Measurements from ENCODE around the gene LCOR.

LCOR gene

DNA sequence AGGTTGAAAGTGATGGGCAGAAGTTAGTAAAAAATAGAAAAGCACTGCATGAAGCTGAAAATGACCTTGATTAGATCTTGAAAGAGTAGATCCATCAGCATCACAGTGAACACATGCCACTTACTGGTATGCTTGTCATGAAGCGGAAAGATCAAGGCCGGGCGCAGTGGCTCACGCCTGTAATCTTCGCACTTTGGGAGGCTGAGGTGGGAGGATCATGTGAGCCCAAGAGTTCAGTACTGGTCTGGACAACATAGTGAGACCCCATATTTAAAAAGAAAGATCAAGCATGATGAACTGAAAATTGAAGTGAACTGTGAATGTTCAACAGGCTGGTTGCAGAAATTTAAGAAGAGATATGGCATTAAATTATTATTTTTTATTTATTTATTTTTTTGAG lies 18.0 kb downstream of the LCOR start:
- H3K27ac ChIP-seq, result peak overlapping the region; percentile 57
- ChIA-PET POLR2A (ENCODE audit: low non-redundant PET) (no interaction called here), CTCF (no interaction called here)
- DNase-seq (ENCODE audit: low spot score), result no peak
- TF ChIP-seq, protein P1, sequence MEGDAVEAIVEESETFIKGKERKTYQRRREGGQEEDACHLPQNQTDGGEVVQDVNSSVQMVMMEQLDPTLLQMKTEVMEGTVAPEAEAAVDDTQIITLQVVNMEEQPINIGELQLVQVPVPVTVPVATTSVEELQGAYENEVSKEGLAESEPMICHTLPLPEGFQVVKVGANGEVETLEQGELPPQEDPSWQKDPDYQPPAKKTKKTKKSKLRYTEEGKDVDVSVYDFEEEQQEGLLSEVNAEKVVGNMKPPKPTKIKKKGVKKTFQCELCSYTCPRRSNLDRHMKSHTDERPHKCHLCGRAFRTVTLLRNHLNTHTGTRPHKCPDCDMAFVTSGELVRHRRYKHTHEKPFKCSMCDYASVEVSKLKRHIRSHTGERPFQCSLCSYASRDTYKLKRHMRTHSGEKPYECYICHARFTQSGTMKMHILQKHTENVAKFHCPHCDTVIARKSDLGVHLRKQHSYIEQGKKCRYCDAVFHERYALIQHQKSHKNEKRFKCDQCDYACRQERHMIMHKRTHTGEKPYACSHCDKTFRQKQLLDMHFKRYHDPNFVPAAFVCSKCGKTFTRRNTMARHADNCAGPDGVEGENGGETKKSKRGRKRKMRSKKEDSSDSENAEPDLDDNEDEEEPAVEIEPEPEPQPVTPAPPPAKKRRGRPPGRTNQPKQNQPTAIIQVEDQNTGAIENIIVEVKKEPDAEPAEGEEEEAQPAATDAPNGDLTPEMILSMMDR (conservative IDR thresholded peaks at IDR 0.05; ENCODE audit: low read depth), result no peak

DNA sequence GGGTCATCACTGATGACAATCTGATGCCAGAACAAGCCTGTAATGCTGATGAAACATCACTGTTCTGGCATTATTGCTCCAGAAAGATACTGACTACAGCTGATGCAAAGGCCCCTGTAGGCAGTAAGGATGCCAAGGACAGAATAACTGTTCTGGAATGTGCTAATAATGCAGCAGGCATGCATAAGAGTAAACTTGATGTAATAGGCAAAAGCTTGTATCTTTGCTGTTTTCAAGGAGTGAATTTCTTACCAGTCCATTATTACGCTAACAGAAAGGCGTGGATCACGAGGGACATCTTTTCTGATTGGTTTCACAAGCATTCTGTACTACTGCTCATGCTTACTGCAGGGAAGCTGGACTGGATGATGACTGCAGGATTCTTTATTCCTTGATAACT lies 18.7 kb downstream of the LCOR start:
- TF ChIP-seq, protein P1 (conservative IDR thresholded peaks at IDR 0.05; ENCODE audit: low read depth), result no peak
- peak overlapping the region; percentile 57 for H3K27ac ChIP-seq
- POLR2A ChIA-PET (ENCODE audit: low non-redundant PET), result no interaction called here
- peak; percentile 68 for DNase-seq (ENCODE audit: low spot score)
- CTCF ChIA-PET, result no interaction called here

DNA sequence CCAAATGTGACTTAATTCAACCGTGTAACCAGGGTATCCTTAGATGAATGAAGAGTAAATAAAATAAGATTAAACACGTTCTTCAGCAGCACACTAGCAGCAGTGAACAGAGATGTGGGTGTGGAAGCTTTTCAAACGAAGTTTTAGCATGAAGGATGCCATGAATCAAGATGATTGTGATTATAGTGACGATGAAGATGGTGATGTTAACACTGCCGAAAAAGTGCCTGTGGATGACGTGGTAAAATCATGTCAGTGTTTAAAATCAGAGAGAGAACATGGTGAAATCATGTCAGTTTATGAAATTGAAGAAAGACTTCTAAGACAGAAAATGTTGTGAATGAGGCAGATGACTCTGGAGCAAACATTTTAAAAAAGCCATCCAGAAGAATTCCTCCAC lies 19.2 kb downstream of the LCOR start:
- DNase-seq (ENCODE audit: low spot score), result no peak
- POLR2A ChIA-PET (ENCODE audit: low non-redundant PET), result no interaction called here
- TF ChIP-seq, protein P1 (conservative IDR thresholded peaks at IDR 0.05; ENCODE audit: low read depth), result no peak
- CTCF ChIA-PET, result no interaction called here
- H3K27ac ChIP-seq, result no peak overlapping the region

DNA sequence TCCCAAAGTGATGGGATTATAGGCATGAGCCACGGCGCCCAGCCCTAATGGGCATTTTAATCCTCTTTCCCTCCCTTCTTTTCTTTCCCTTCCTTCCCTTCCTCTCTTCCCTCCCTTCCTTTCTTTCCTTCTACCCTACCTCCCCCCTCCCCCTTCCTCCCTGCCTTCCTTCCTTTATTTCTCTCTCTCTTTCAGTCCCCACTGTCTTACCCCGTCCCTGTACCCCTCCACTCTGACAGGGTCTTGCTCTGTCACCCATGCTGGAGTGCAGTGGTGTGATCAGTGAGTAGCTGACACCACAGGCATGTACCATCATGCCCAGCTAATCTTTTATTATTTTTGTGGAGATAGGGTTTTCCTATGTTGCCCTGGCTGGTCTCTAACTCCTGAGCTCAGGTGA lies 24.2 kb downstream of the LCOR start:
- CTCF ChIA-PET, result interaction anchor here (0.7 kb wide), 1 partner anchor 8 kb away, joined by 3 read pairs; no protein-coding TSS in a partner anchor
- TF ChIP-seq, protein P1 (conservative IDR thresholded peaks at IDR 0.05; ENCODE audit: low read depth), result no peak
- H3K27ac ChIP-seq, result no peak overlapping the region
- DNase-seq (ENCODE audit: low spot score), result no peak
- POLR2A ChIA-PET (ENCODE audit: low non-redundant PET), result no interaction called here

DNA sequence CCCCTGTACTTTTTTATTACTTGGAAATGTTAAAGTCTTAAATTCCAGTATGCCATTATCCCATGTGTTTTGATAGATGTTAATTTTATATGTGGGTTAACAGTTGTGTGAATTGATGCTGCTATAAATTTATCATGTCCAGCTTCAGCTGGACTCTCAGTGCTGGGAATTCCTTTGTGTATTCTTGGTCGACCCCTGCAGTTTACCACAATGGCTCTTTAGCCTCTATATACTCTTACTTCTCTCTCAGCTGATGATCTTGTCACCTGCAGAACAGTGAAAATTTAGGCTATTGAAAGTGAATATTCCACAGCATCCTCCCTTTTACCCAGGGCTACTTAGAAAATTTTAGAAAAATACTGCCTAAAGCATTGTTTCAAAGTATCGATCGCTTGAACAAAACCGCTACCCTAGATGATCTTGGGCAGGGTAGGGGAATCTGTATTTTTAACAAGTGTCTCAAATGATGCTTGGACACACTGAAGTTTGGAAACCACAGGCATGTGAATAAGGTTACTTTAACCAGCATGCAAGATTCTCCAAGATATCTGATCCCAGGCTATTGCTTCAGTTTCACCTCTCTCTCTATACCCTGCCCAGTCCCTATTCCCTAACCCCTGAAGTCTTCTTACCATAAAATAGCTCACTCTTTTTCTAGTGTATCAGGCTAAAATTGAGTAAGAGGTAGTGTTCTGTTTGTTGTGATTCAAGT lies 25.4 kb downstream of the LCOR start:
- POLR2A ChIA-PET (ENCODE audit: low non-redundant PET), result no interaction called here
- CTCF ChIA-PET, result no interaction called here
- DNase-seq (ENCODE audit: low spot score), result no peak
- TF ChIP-seq, protein P1 (conservative IDR thresholded peaks at IDR 0.05; ENCODE audit: low read depth), result no peak
- H3K27ac ChIP-seq, result no peak overlapping the region

DNA sequence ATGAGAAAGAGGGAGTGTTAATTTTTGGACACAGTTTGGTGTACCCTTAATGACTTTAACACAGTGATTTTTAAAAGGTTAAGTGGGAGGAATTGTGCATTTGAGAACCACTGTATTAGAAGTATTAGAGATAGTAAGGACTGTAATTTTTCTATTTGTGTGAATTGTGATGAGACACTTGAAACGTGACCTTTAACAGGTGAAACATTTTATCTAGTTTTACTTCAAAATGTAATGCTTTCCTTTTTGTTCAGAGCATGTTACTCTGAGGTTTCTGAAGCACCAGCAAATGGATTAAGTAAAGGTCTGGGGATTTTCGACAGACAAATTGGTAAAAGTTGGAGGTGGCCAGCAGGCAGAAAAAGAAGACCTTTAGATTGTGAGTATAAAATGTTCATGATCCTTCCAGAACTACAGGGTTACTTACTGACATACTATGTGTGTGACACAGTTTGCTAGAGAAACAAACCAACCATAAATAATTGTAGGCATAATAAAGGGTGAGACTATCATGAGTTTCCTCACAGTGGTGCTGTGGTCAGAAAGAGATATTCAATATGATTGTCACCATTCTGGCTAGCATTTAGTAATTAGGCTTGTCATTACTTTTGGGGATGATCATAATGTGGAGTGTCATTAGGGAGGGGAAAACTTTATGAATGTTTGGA lies 26.1 kb downstream of the LCOR start:
- DNase-seq (ENCODE audit: low spot score), result no peak
- no peak overlapping the region for H3K27ac ChIP-seq
- ChIA-PET POLR2A (ENCODE audit: low non-redundant PET) (no interaction called here), CTCF (no interaction called here)
- TF ChIP-seq, protein P1 (conservative IDR thresholded peaks at IDR 0.05; ENCODE audit: low read depth), result no peak
